Measurements from ENCODE around the gene NCKAP5. TPM values are rescaled to one million over a fixed set of nuclear protein-coding genes. Genes with fewer than 3 reads are reported as not detected.

The NCKAP5 gene
- total RNA-seq, 1 donor from 2014 or later = 0.87 TPM

DNA sequence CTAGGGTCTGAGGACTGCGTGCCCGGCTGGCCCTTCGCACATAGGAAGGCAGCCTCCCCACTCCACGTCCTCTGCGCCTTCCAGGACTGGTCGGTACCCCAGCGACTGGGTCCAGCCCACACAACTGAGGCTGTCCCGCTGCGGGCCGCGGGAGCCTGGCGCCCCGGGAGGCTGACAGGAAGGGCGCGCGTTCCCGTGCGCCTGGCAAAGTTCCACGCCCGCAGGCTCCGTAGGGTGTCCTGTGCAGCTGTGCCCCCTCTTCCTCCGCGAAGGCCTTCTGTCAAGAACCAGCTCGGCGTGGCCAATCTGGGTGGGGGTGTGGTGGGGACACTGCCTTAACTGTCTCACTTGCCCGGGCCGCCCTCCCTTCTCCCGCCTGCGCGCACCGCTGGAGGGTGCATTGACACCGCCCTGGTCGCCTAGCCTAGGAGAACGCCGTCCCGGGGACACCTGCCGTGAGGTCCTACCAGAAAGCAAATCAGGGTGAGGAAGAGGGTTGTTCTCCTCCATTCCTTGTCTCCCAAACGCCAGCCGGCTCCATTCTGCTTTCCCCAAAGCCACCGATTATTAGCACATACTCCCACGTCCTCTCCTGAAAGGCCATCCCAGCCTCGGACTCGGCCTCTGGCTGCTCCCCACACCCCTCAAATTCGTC, 897.6 kb downstream of the NCKAP5 start:
- Mint-ChIP-seq H3K36me3 (ENCODE audit: low read depth) (no peaks in the 10 kb centered on the region), H3K4me1 (ENCODE audit: low read depth) (peaks cover 20% of the 10 kb centered on the region), H3K4me3 (ENCODE audit: unreplicated experiment) (peak overlapping the region; percentile 71), H3K9me3 (ENCODE audit: low read depth) (no peaks in the 10 kb centered on the region), H3K27me3 (ENCODE audit: low read depth) (peaks cover 26% of the 10 kb centered on the region), H3K27ac (ENCODE audit: unreplicated experiment) (no peak overlapping the region)
- DNase-seq (ENCODE audit: low spot score) = no peak
- TF ChIP-seq, protein P1, sequence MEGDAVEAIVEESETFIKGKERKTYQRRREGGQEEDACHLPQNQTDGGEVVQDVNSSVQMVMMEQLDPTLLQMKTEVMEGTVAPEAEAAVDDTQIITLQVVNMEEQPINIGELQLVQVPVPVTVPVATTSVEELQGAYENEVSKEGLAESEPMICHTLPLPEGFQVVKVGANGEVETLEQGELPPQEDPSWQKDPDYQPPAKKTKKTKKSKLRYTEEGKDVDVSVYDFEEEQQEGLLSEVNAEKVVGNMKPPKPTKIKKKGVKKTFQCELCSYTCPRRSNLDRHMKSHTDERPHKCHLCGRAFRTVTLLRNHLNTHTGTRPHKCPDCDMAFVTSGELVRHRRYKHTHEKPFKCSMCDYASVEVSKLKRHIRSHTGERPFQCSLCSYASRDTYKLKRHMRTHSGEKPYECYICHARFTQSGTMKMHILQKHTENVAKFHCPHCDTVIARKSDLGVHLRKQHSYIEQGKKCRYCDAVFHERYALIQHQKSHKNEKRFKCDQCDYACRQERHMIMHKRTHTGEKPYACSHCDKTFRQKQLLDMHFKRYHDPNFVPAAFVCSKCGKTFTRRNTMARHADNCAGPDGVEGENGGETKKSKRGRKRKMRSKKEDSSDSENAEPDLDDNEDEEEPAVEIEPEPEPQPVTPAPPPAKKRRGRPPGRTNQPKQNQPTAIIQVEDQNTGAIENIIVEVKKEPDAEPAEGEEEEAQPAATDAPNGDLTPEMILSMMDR (IDR thresholded peaks at IDR 0.05) = peak; percentile 18

GRCh38 chr2:132669908-132670495, 898.3 kb downstream of the NCKAP5 start, which contains the start of gene LYPD1:
LYPD1 (minus strand) TSS chr2:132670205; CDS start chr2:132669932, 273 bp downstream.
- H3K27me3 Mint-ChIP-seq (ENCODE audit: low read depth) = peaks cover 26% of the 10 kb centered on the region
- TF ChIP-seq, protein P1 (IDR thresholded peaks at IDR 0.05) = no peak
- no peak within 1 kb of the TSS for H3K27ac Mint-ChIP-seq (ENCODE audit: unreplicated experiment)
- peak within 1 kb of the TSS; percentile 71 for H3K4me3 Mint-ChIP-seq (ENCODE audit: unreplicated experiment)
- H3K36me3 Mint-ChIP-seq (ENCODE audit: low read depth) = no peaks in the 10 kb centered on the region
- H3K4me1 Mint-ChIP-seq (ENCODE audit: low read depth) = peaks cover 20% of the 10 kb centered on the region
- DNase-seq (ENCODE audit: low spot score) = no peak
- H3K9me3 Mint-ChIP-seq (ENCODE audit: low read depth) = no peaks in the 10 kb centered on the region

- H3K36me3 Mint-ChIP-seq (ENCODE audit: low read depth) = no peaks in the 10 kb centered on the region
- no peak overlapping the region for H3K27ac Mint-ChIP-seq (ENCODE audit: unreplicated experiment)
- peak overlapping the region; percentile 71 for H3K4me3 Mint-ChIP-seq (ENCODE audit: unreplicated experiment)
- H3K4me1 Mint-ChIP-seq (ENCODE audit: low read depth) = peaks cover 21% of the 10 kb centered on the region
- TF ChIP-seq, protein P1 (IDR thresholded peaks at IDR 0.05) = no peak
- peaks cover 26% of the 10 kb centered on the region for H3K27me3 Mint-ChIP-seq (ENCODE audit: low read depth)
- no peak for DNase-seq (ENCODE audit: low spot score)
- no peaks in the 10 kb centered on the region for H3K9me3 Mint-ChIP-seq (ENCODE audit: low read depth)
These were observed 899.0 kb downstream of the NCKAP5 start for GRCh38 chr2:132668987-132669907.

DNA sequence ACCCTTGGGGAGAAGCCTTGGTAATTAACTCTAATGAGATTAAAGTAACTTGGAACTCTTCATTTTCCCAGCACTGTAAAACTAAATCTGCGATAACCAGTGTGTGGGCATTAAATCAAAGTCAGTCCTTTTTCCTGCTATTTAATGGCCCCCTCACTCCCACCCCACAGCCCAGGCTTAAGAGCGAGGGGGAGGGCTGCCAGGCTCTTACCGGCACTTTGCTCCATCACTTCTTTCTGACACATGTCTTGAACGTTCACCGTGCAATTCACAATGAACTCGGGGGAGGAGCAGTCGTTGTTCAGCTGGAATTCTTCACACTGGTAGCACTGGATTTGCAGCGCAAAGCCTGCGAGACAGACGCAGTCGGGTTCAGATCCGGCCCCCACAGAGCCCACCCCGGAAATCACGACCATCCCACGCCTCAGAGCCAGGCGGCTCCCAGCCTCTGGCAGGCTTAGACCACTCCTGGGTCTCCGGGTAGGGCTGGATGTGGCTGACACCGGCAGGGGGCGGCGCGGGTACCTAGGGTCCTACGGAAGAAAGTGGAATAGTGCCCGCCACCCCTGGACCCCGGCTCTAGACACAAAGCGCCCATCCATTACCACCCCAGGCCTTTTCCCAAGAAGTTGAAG, 900.0 kb downstream of the NCKAP5 start:
- Mint-ChIP-seq H3K9me3 (ENCODE audit: low read depth) (no peaks in the 10 kb centered on the region), H3K4me3 (ENCODE audit: unreplicated experiment) (peak overlapping the region; percentile 57), H3K4me1 (ENCODE audit: low read depth) (peaks cover 26% of the 10 kb centered on the region), H3K27ac (ENCODE audit: unreplicated experiment) (no peak overlapping the region), H3K36me3 (ENCODE audit: low read depth) (no peaks in the 10 kb centered on the region), H3K27me3 (ENCODE audit: low read depth) (peaks cover 26% of the 10 kb centered on the region)
- TF ChIP-seq, protein P1 (IDR thresholded peaks at IDR 0.05) = peak; percentile 54
- DNase-seq (ENCODE audit: low spot score) = no peak

Measured in chondrocyte (in vitro differentiated cells).